Esophagus squamous epithelium (tissue), 4 donors: Measurements from ENCODE around the gene MOAP1.
A peak's percentile ranks its signal among the peaks of the same experiment; 100 is the strongest.

Source experiments
- CTCF ChIP-seq, 6 experiments: fragments of 450-650 bp in 4 of 6; fragments of 200-600 bp in 2 of 6; sonication (generic) in 2 of 6; IDR thresholded peaks; one replicate each; pipeline ENCODE4 v1.5.1; 2016 to 2019; ENCODE audit warnings: antibody characterized with exemption in 6 of 6, mild to moderate bottlenecking in 4 of 6, moderate library complexity in 4 of 6
- POLR2A ChIP-seq, 4 donors: fragments of 450-650 bp; IDR thresholded peaks; one replicate each; pipeline ENCODE4 v1.6.1; 2017; ENCODE audit warnings: antibody characterized with exemption in 4 of 4, mild to moderate bottlenecking in 4 of 4, moderate library complexity in 3 of 4

GRCh38 chr14:93184391-93185348 lies at the start of gene MOAP1, which contains the start of gene LYSET:
- TF ChIP-seq CTCF (IDR thresholded peaks at IDR 0.05): peak in 4 of 6 experiments; percentile 18 to 47 (median 32)
- peak in 3 of 4 donors; percentile 40 to 88 (median 75) for TF ChIP-seq POLR2A (IDR thresholded peaks at IDR 0.05)
